Measurements from ENCODE around the gene SLC25A1.

Gene SLC25A1

GRCh38 chr22:19152942-19153883 lies 25.3 kb downstream of the SLC25A1 start:
- Histone ChIP-seq H3K4me2 (no peak overlapping the region), H3K4me3 (IDR thresholded peaks at IDR 0.05; ENCODE audit: insufficient read depth, low read depth, low read length) (no peak overlapping the region), H2AFZ (ENCODE audit: low read depth) (no peak overlapping the region), H3K4me1 (ENCODE audit: low read depth, poor library complexity, severe bottlenecking) (no peaks in the 10 kb centered on the region), H3K27me3 (ENCODE audit: insufficient read depth, low read depth) (peaks cover 21% of the 10 kb centered on the region; the same call in 1 of the 2 replicates), H3K9ac (no peak overlapping the region), H4K20me1 (ENCODE audit: insufficient read depth) (no peaks in the 10 kb centered on the region), H3K27ac (no peak overlapping the region), H3K79me2 (ENCODE audit: insufficient read depth, low read depth) (no peaks in the 10 kb centered on the region), H3K36me3 (ENCODE audit: insufficient read depth) (no peaks in the 10 kb centered on the region)
- TF ChIP-seq CTCF (conservative IDR thresholded peaks at IDR 0.05; ENCODE audit: low read depth, low read length), result no peak

DNA sequence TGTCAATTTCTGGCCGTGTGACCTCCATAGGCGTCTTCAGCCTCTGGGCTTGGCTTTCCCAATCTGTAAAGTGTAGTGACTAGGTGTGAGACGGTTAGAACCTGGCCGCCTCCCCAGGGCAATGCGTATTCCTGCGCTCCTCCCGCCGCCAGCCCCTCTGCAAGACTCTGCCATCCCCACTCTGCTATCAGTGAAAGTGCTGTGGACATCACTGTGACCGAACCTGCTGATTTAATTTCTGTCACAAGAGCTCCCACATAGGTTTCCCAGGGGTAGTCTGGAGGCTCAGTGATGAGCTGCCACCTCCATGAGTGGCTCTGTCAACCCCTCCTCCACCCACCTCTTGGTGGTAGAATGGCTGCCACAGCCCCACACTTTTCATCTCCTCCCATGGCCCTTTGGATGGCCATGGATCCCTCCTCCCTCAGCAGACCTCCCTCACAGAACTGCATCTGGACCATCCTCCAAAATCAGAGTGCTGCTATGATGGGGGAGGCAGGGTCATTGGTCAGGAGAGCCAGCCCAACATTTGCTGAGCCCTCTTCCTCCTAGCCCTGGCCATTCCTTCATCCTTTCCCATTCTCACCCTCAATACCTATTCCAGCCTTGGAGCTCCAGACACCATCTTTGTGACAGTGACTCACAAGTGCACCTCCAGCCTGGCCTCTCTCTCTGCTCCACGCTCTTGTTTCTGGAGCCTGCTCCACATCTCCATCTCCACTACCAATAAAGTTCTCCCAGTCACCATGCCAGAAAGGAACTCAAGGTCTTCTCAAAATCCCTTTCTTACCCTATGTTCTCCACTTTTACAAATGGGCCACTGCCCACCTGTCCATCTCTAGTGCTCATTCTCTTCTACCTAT lies 27.0 kb downstream of the SLC25A1 start:
- Histone ChIP-seq H3K4me3 (IDR thresholded peaks at IDR 0.05; ENCODE audit: insufficient read depth, low read depth, low read length) (no peak overlapping the region), H3K27me3 (ENCODE audit: insufficient read depth, low read depth) (peaks cover 21% of the 10 kb centered on the region; the same call in 1 of the 2 replicates), H3K9ac (no peak overlapping the region), H3K79me2 (ENCODE audit: insufficient read depth, low read depth) (no peaks in the 10 kb centered on the region), H3K4me1 (ENCODE audit: low read depth, poor library complexity, severe bottlenecking) (no peaks in the 10 kb centered on the region), H2AFZ (ENCODE audit: low read depth) (no peak overlapping the region), H3K4me2 (no peak overlapping the region), H3K36me3 (ENCODE audit: insufficient read depth) (no peaks in the 10 kb centered on the region), H3K27ac (no peak overlapping the region), H4K20me1 (ENCODE audit: insufficient read depth) (no peaks in the 10 kb centered on the region)
- TF ChIP-seq CTCF (conservative IDR thresholded peaks at IDR 0.05; ENCODE audit: low read depth, low read length), result no peak

GRCh38 chr22:19150482-19151328 lies 27.8 kb downstream of the SLC25A1 start:
- Histone ChIP-seq H3K4me2 (no peak overlapping the region), H3K36me3 (ENCODE audit: insufficient read depth) (no peaks in the 10 kb centered on the region), H3K79me2 (ENCODE audit: insufficient read depth, low read depth) (no peaks in the 10 kb centered on the region), H2AFZ (ENCODE audit: low read depth) (no peak overlapping the region), H3K27ac (no peak overlapping the region), H3K9ac (no peak overlapping the region), H3K27me3 (ENCODE audit: insufficient read depth, low read depth) (peaks cover 21% of the 10 kb centered on the region; the same call in 1 of the 2 replicates), H3K4me1 (ENCODE audit: low read depth, poor library complexity, severe bottlenecking) (no peaks in the 10 kb centered on the region), H4K20me1 (ENCODE audit: insufficient read depth) (no peaks in the 10 kb centered on the region), H3K4me3 (IDR thresholded peaks at IDR 0.05; ENCODE audit: insufficient read depth, low read depth, low read length) (no peak overlapping the region)
- no peak for TF ChIP-seq CTCF (conservative IDR thresholded peaks at IDR 0.05; ENCODE audit: low read depth, low read length)

- Histone ChIP-seq H3K27ac (no peak within 1 kb of the TSS), H3K4me2 (no peak within 1 kb of the TSS), H3K27me3 (ENCODE audit: insufficient read depth, low read depth) (peaks cover 21% of the 10 kb centered on the region; the same call in 1 of the 2 replicates), H3K4me3 (IDR thresholded peaks at IDR 0.05; ENCODE audit: insufficient read depth, low read depth, low read length) (no peak within 1 kb of the TSS), H3K36me3 (ENCODE audit: insufficient read depth) (no peaks in the 10 kb centered on the region), H3K9ac (no peak within 1 kb of the TSS), H2AFZ (ENCODE audit: low read depth) (no peak within 1 kb of the TSS), H4K20me1 (ENCODE audit: insufficient read depth) (no peaks in the 10 kb centered on the region), H3K4me1 (ENCODE audit: low read depth, poor library complexity, severe bottlenecking) (peaks cover 3% of the 10 kb centered on the region), H3K79me2 (ENCODE audit: insufficient read depth, low read depth) (no peaks in the 10 kb centered on the region)
- TF ChIP-seq CTCF (conservative IDR thresholded peaks at IDR 0.05; ENCODE audit: low read depth, low read length), result no peak
Measured at GRCh38 chr22:19149991-19150390, 28.5 kb downstream of the SLC25A1 start, which contains the start of gene GSC2. Gene GSC2, minus strand, starts transcription at chr22:19150292. Its CDS starts 9 bp downstream, at chr22:19150283.
